HG03378 (cell line): ENCODE data around the gene PPAN.

Experiments
- ATAC-seq: cut with Tn5 transposase; IDR thresholded peaks from one replicate; pipeline ENCODE4 v1.9.1; 2021; ENCODE audit warnings: mild to moderate bottlenecking, moderate library complexity; ENCODE audit not compliant: unreplicated experiment

The PPAN gene

DNA sequence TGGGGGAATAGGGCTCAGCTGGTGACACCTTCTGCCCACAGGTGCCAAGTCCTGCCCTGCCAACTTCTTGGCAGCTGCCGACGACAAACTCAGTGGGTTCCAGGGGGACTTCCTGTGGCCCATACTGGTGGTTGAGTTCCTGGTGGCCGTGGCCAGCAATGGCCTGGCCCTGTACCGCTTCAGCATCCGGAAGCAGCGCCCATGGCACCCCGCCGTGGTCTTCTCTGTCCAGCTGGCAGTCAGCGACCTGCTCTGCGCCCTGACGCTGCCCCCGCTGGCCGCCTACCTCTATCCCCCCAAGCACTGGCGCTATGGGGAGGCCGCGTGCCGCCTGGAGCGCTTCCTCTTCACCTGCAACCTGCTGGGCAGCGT lies 7.4 kb downstream of the PPAN start:
- ATAC-seq = no peak

DNA sequence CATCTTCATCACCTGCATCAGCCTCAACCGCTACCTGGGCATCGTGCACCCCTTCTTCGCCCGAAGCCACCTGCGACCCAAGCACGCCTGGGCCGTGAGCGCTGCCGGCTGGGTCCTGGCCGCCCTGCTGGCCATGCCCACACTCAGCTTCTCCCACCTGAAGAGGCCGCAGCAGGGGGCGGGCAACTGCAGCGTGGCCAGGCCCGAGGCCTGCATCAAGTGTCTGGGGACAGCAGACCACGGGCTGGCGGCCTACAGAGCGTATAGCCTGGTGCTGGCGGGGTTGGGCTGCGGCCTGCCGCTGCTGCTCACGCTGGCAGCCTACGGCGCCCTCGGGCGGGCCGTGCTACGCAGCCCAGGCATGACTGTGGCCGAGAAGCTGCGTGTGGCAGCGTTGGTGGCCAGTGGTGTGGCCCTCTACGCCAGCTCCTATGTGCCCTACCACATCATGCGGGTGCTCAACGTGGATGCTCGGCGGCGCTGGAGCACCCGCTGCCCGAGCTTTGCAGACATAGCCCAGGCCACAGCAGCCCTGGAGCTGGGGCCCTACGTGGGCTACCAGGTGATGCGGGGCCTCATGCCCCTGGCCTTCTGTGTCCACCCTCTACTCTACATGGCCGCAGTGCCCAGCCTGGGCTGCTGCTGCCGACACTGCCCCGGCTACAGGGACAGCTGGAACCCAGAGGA lies 7.9 kb downstream of the PPAN start:
- no peak for ATAC-seq

DNA sequence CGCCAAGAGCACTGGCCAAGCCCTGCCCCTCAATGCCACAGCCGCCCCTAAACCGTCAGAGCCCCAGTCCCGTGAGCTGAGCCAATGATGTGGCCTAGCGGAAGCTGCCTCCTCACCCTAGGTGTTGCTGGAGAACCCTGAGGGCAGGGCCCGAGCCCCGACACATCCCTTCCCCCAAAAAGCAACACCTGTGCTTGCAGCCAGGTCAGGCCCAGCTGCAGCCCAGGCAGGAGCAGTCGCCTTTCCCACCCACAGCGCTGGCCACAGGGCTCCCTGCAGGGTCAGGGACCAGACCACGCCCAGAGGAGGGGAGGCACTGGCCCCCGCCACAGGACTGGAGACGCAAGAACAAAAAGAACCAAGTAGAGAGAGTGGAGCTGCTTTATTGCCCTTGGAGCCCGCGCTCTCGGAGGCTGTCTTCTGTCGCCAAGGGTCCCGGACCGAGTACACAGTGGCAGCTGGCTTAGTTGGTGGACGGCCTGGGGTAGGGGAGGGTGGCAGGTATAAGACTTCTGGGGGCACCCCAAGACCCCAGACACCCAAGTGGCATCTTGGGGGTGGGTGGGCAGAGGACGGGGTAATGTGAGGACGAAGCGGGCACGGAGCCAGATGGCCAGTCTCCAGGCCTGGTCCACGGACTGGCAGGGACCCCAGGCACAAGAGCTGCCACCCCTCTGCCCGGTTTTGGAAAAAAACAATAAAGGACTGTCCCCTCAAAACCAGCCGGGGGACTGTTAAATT lies 8.7 kb downstream of the PPAN start:
- no peak for ATAC-seq

DNA sequence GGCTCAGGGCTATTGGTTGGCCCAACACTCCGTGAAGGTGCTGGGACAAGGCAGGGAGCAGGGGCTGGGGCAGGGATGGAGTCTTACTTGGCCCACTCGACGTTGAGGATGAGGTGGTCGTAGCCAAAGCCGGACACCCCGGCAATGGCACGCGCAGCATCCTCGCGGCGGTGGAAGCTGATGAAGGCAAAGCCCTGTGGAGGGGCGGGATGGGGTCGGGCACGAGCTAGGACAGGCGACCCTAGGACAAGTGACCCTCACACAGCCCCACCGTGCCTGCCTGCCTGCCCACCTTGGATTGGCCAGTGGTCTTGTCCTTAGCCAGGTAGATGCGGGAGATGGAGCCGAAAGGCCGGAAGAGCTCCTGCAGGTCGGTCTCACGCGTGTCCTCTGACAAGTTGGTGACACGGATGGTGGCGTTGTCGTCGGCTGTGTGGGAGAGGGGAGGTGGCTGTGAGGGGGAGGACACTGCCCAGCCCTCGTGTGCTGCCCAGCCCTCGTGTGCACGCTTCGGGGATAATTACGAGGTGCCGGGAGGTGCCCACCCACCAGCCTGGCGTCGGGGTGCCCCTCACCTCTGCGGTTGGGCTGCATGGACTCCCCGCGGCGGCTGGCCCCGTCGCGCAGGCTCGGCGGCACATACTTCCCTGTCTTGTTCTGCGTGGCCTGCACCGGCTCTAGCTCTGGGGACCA lies 9.4 kb downstream of the PPAN start:
- ATAC-seq = no peak

DNA sequence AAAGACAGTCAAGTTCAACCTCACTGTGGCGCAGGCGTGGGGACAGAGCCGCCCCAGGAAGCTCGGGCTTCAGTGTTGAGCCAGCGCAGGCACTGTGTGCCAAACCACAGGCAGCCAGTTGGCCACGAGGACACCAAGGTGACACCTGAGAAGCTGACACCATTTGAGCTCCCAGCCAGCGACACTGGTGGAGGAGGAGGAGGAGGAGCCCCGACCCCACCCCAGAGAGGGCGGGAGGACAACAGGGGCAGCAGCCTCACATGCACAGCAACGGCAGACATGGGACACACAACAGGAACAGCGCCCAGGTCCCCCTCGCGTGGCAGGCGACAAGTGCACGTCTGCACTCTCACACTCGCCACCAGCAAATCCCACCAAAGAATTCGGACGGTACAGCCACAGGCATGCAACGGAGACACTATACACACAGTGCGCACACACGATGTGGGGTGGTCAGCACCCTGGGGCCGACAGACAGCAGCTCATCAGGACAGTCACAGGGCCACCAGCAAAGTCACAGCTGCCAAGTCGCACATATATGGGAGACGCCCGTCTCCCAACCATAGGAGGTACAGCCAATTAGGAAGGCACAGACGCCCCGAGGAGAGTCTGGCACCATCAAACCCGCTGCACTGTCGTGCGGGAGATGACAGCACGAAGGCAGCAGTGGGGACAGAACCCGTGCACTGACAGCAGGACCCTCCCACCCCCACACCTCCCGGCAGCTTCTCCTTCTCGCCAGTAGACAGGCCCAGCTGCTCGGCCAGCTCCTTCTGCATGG lies 10.1 kb downstream of the PPAN start:
- no peak for ATAC-seq

DNA sequence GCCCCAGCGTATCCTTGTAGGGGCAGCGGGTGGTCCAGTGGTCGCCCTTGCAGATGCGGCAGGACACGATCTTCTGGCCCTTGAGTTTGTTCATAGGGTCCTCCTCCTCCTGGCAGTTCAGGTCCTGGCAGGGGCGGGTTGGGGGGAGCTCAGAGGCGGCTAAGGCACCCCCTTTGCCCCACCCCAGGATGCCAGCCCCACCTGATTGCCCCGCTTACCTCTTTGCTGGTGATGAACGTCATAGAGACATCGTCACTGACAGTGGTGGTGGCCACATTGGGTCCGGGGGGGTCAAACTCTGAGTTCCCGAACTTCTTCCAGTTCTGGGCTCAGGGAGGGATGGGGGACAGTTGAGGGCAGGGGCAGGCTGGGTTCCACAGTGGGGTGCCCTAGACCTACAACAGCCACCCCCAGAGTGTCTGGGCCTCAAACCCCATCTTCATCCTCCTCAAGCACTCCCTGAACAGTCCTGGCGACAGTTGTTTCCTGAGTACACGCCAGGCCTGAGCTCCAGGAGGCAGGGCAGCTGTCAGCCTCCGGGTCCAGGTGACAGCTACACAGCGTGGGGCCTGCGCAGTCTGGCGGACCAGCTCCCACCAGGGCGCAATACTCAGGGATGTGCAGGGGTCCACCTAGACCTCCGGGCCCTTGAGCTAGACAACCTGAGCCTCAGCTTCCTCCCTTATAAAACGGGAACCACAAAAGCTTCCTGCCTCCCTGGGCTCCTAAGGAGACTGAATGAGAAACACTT lies 10.9 kb downstream of the PPAN start:
- no peak for ATAC-seq

DNA sequence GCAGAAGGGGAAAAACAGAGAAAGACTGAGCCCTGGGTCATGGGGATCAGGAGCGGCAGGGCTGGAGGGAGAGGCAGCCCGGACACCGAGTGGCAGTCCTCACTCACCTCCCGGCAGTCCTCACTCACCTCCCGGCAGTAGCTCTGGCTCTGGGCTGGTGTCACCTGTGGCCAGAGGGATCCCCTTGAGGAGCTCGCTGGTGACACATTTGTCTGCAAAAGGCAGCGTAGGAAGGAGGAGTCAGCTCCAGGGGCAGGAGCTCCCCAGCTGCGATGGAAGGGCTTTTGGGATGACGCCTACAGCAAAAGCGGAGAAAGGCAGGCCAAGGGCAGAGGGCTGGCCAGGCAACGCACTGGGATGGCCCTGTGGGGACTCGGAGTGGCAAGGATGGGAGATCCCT lies 12.8 kb downstream of the PPAN start:
- no peak for ATAC-seq

DNA sequence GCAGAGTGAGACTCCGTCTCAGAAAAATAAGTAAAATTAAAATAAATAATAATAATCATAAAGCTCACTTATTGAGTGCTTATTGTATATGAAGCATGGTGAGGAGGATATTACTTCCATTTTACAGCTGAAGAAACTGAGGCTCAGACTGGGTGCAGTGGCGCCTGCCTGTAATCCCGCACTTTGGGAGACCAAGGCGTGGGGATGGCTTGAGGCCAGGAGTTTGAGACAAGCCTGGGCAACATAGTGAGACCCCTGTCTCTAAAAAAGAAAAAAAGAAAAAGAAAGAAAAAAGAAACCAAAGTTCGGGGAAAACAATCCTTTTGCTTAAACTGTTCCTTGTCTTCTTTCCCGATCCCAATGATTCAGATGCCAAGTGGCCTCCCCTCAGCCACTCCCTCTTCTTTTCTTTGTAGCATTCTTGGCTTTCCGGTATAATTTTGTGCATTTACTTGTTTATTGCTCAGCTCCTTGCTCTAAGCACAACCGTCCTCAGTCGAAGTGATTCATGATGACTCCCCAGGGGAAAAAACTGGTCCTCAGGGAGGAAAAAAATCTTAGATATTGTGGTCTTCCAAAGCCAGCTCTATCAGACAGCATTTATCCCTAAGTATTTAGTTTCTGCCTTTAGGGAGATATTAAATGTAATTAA lies 14.5 kb downstream of the PPAN start:
- ATAC-seq = no peak

DNA sequence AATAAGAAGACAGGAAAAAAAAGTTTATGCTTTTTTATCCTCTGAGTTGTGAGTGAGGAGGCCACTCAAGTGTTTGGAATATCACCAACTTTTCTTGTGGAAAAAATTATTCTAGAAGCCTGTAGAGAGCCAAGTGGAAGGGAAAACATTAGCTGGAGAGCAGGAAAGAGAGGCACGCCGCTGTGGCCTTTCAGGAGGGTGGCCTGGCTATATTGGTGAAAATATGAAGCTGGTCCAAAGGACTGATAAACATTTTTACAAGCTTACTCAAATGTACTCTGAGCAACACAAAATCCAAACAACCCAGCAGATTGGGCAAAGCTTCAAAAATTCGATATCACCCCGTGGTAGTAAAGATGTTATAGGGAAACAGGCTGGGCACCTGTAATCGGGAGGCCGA lies 15.9 kb downstream of the PPAN start:
- ATAC-seq = no peak

DNA sequence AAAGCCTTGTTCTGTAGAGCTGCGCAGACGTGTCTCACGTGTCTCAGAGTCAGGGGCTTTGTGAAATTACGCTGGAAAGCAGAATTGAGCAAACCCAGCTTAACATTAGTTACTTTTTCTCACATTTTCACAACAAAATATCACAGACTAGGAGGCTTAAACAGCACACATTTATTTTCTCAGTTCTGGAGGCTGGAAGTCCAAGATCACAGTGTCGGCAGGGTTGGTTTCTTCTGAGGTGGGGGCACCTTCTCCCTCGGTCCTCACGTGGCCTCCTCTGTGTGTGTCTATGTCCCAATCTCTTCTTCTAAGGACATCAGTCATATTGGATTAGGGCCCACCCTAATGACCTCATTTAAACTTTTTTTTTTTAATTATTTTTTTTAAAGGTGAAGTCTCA lies 18.3 kb downstream of the PPAN start:
- ATAC-seq = no peak

DNA sequence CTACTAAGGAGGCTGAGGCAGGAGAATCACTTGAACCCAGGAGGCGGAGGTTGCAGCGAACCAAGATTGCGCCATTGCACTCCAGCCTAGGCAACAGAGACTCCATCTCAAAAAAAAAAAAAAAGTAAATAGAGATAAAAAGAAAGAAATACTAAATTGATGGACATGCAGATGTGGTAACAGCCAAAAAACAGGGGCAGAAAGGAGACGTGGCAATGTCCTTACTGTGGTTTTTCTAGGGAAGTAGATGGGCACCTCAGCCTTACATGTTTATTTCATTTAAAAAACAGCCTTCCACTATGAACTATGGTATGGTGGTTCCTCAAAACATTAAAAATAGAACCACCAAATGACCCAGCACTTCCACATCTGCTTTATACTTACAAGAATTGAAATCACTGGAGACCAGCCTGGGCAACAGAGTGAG lies 20.1 kb downstream of the PPAN start:
- ATAC-seq = no peak

DNA sequence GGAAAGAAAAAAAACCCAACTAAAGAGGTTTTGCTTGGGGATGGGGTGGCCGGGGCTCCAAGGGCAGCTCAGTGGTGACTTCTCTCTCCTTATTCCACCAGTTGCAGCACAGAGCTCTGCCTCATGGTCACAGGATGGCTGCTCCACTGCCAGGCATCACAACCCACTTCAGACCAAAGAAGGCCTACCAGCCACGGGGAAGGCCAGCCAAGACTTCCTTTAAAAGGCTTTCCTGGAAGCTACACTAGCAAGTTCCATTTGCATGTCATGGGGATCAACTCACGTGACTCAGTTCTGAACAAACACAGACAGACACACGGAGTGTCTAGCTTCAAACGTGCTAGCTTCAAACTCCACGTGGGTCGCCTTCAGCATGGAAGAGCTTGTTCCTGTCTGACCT lies 26.7 kb downstream of the PPAN start:
- no peak for ATAC-seq

DNA sequence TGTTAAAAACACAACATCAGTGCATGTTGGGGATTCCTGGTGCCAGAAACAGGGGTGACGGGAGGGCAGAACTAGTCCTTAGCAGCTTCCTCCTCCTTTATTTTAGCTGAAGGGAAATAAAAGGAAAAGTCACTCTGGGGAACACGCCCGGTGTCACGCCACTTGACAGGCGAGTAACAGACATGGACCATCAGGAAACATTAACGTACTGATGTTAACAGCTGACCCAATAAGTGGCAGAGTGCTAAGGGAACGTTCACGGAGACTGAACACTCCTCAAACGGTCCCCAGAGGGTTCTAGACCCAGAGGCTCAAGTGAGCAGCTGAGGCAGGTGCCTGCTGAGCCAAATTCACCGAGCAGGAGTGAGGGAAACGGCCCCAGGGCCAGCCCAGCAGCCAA lies 27.4 kb downstream of the PPAN start:
- no peak for ATAC-seq

DNA sequence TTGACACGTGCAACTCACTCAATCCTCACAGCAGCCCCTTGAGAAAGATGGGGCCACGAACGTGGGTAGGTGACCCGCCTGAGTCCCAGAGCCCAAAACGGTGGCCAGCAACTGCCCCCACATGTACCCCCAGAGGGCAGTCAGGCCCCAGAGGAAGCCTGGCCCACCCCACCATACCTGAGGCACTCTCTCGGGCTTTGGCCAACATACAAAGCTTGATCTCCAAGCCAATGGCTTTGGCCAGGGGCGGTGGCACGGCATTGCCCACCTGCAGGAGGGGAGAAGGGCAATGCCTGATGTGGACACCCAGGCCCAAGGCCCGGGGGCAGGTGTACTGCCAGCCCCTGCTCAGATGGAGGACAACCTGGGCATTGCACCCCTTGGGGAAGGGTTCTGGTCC lies 27.9 kb downstream of the PPAN start:
- no peak for ATAC-seq

DNA sequence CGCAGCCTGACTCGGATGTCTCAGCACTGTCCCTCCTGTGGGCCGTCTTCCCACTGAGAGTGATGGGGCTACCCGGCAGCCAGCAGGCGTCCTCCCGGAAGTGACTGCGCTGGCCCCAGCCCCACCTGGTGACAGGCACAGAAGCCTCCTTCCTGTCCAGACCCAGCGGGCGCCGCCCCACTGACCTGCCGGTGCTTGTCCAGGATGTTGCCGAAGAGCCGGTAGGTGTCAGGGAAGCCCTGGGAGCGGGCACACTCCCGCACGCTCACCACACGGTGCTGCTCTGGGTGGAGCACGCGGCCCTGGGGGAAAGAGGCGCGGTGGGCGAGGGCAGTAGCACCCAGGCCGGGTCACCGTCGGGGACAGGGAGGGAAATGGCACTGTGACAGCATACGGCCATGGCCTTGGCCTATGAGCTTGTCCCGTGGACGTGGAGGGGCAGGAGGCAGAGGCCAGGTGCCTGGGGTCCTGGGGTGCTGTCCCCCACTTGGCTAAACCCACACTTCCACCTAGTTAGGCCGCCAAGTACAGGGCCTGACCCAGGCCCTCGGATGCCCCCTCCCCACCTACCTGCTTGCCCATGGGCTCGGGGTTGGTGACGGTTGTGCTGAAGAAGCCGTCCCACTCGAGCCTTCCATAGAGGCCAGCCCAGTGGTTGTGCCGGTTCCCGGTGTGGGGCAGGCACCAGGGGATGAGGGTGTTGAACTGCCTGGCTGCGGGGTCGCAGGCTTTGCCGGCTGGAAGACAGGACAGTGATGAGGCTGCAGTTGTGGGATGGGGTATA lies 29.6 kb downstream of the PPAN start:
- no peak for ATAC-seq

DNA sequence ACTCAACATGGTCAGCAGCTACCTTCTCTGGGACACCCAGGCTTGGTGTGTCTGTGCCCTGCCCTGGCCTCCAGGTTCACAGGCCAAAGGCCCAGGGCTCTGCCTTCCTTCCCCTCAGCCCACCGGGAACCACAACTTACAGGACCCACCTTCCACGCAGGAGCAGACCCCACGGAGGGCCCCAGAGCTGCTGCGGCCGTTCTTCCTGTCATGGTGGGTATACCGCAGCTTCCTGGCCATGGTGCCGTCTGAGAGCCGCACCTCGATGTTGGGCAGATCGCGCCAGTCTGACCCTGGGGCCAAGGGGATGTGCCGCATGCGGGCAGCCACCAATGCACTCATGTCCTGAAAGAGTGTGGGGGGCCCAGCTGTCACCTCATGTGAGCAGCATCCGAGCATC lies 30.8 kb downstream of the PPAN start:
- no peak for ATAC-seq

DNA sequence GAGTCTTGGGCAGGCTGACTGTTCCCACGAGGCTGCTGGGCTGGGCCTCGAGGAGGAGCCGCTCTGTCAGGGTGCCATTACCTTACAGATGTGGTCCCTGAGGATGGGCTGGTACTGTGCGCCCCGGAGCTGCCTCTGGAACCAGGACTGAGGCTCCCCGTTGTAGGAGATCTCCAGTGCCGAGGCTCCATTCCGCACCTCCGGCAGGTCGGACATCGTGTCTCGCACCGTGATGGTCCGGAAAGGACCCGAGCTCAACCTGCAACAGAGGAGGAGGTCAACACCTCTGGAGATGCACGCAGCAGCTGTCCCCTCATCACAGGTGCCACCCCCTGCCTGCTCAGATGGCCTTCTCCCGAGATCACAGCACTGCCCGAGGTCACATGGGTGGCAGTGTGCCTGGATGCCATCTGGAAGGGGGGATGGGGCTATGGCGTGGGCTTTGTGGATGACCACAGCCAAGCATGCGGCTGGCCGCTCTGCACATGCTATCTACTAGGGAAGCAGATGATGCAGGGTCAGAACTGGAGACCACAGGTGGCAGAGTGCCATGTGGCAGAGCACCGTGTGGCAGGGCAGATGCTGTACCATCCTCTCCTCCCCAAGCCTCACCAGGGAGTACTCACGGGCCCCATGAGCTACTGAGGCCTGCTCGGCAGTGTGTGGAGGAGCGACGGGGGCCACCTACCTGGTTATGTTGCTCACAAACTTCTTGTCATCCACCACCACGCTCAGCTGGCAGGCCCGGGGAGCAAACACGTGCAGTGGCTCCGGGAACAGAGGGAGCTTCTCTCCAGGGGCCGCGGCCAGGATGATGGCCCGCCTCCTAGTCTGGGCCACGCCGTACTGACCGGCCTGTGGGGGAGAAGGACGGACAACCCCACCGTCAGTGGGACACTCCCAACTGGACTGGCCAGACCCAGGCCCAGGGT lies 31.9 kb downstream of the PPAN start:
- ATAC-seq = no peak
